HL-60 (cell line): ENCODE data around the gene MCF2L2.

Experiments
- CTCF ChIP-seq: IDR thresholded peaks from one replicate; pipeline ENCODE4 v1.5.1; 2011; ENCODE audit warnings: low read length, control low read depth, inconsistent platforms; ENCODE audit not compliant: insufficient read depth
- GABPA ChIP-seq: IDR thresholded peaks from 2 replicates; pipeline ENCODE4 v1.6.1; 2012; ENCODE audit warnings: low read depth
- POLR2AphosphoS5 ChIP-seq: IDR thresholded peaks from 2 replicates; pipeline ENCODE4 v1.6.1; 2012; ENCODE audit warnings: low read depth
- REST ChIP-seq: IDR thresholded peaks from 2 replicates; pipeline ENCODE4 v1.6.1; 2012; ENCODE audit warnings: low read depth; ENCODE audit not compliant: insufficient replicate concordance
- SPI1 ChIP-seq: IDR thresholded peaks from 2 replicates; pipeline ENCODE4 v1.6.1; 2012; ENCODE audit warnings: low read depth, mild to moderate bottlenecking, borderline replicate concordance

- TF ChIP-seq GABPA (0 out of 2 replicates have a peak, but pooled peaks have one; percentile 15), CTCF (no peak), POLR2AphosphoS5 (peak; percentile 62), REST (no peak), SPI1 (peak; percentile 91)
Measured at GRCh38 chr3:183210862-183211341, 217.5 kb downstream of the MCF2L2 start.
